22Rv1 (cell line): ENCODE results near the gene ARMH1.

Experiments used
- CTCF ChIP-seq: fragments of 450-650 bp; IDR thresholded peaks from 2 replicates; pipeline ENCODE4 v1.5.1; 2017; ENCODE audit warnings: mild to moderate bottlenecking
- ZFX ChIP-seq: fragments of 450-650 bp; IDR thresholded peaks from 2 replicates; pipeline ENCODE4 v1.6.1; 2017; ENCODE audit warnings: antibody characterized with exemption, borderline replicate concordance

- TF ChIP-seq CTCF (no peak), ZFX (no peak)
Observed at GRCh38 chr1:44682883-44683265, 8.4 kb downstream of the ARMH1 start.
